Measurements from ENCODE around the gene MYH4.

- TF ChIP-seq CTCF (IDR thresholded peaks at IDR 0.05; ENCODE audit: low read depth, low read length, missing input control), result no peak
- no peak for TF ChIP-seq MAX (IDR thresholded peaks at IDR 0.05)
- TF ChIP-seq JUND (IDR thresholded peaks at IDR 0.05), result no peak
- TF ChIP-seq RAD21 (IDR thresholded peaks at IDR 0.05), result no peak
- TF ChIP-seq REST (IDR thresholded peaks at IDR 0.05), result no peak
- TF ChIP-seq ATF3 (IDR thresholded peaks at IDR 0.05), result no peak
- no peak for TF ChIP-seq RXRA (IDR thresholded peaks at IDR 0.05)
- TF ChIP-seq ZBTB33 (IDR thresholded peaks at IDR 0.05), result no peak
- TF ChIP-seq FOXA2 (IDR thresholded peaks at IDR 0.05), result no peak
Measured at GRCh38 chr17:10482252-10482651, 12.9 kb upstream of the MYH4 start.

Measured in liver (tissue), 3 donors.